Measurements from ENCODE around the gene FOXL2. TPM values are rescaled to one million over a fixed set of nuclear protein-coding genes. Genes with fewer than 3 reads are reported as not detected.

The FOXL2 gene
- total and polyA plus RNA-seq, 2 of the 13 experiments (the other 11 are each of a cell fraction or from before 2014, with no cell fraction given) = not detected

DNA sequence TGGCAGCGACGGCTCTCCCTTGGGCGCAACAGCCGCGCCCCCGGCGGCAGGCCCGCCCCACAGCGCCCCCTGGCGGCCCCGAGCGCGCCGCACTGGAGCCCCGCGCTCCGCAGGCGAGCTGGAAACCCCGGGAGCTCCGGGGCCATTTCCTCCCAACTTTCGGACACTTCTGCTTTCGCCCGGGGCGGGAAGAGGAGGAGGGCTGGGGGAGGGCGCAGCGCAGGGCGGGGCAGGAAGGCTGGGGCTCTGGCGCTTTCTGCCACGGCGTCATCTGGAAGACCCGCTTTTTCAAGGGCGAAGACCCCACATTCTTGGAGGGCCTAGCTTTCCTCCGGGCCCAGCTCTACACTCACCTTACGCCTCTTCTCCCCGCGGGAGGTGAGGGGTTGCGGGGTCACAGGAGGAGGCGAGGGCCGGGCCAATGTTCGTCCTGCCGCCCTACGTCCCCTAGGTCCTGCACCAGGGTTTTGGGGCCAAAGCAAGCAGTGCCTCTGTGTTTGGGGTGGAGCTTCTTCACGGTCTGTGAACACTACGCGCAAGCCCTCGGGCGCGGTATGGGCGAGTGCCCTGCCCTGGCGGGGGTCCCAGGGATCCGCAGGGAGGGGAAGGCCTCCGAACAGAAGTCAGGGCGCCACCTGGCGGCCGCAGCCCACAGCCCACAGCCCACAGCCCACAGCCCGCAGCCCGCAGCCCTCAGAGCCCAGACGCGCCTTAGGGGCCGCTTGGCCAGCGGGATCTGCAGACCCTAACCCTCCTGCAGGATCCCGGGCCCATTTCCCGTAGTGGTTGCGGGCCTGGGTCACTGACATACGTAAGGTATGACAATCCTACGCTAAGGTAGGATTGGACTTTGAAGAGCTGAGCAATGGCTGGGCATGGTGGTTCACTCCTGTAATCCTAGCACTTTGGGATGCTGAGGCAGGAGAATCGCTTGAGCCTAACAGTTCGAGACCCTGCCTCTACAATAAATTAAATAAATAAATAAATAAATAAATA is 31.1 kb downstream of the FOXL2 start (continued):
- TF ChIP-seq, protein P1, sequence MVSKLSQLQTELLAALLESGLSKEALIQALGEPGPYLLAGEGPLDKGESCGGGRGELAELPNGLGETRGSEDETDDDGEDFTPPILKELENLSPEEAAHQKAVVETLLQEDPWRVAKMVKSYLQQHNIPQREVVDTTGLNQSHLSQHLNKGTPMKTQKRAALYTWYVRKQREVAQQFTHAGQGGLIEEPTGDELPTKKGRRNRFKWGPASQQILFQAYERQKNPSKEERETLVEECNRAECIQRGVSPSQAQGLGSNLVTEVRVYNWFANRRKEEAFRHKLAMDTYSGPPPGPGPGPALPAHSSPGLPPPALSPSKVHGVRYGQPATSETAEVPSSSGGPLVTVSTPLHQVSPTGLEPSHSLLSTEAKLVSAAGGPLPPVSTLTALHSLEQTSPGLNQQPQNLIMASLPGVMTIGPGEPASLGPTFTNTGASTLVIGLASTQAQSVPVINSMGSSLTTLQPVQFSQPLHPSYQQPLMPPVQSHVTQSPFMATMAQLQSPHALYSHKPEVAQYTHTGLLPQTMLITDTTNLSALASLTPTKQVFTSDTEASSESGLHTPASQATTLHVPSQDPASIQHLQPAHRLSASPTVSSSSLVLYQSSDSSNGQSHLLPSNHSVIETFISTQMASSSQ (IDR thresholded peaks at IDR 0.05; ENCODE audit: low read depth) = no peak
- TF ChIP-seq, protein P1 (CRISPR knock-in tag; IDR thresholded peaks at IDR 0.05; ENCODE audit: borderline replicate concordance) = peak; percentile 48; the same call in 1 of the 2 replicates
- no peak for TF ChIP-seq HNRNPH1 (optimal IDR thresholded peaks at IDR 0.05; ENCODE audit: low read depth, low read length)
- TF ChIP-seq BCL6 (CRISPR knock-in tag; IDR thresholded peaks at IDR 0.05) = peak; percentile 44; the same call in 1 of the 2 replicates
- 0 out of 2 replicates have a peak, but pooled peaks have one; percentile 33 for TF ChIP-seq ZNF777 (CRISPR knock-in tag; IDR thresholded peaks at IDR 0.05)
- TF ChIP-seq SIN3B (IDR thresholded peaks at IDR 0.05; ENCODE audit: low read length) = no peak
- no peak; the same call in 1 of the 2 replicates for TF ChIP-seq MIER3 (CRISPR knock-in tag; IDR thresholded peaks at IDR 0.05; ENCODE audit: borderline replicate concordance)
- no peak for TF ChIP-seq ZSCAN30 (CRISPR knock-in tag; IDR thresholded peaks at IDR 0.05)
- TF ChIP-seq ZNF549 (CRISPR knock-in tag; IDR thresholded peaks at IDR 0.05) = no peak
- TF ChIP-seq CBFB (CRISPR knock-in tag; IDR thresholded peaks at IDR 0.05) = no peak
- TF ChIP-seq GZF1 (CRISPR knock-in tag; IDR thresholded peaks at IDR 0.05) = peak; percentile 72; the same call in 1 of the 2 replicates
- TF ChIP-seq RFX5 (IDR thresholded peaks at IDR 0.05; ENCODE audit: low read depth, low read length) = 0 out of 2 replicates have a peak, but pooled peaks have one; percentile 6
- TF ChIP-seq, protein P2, sequence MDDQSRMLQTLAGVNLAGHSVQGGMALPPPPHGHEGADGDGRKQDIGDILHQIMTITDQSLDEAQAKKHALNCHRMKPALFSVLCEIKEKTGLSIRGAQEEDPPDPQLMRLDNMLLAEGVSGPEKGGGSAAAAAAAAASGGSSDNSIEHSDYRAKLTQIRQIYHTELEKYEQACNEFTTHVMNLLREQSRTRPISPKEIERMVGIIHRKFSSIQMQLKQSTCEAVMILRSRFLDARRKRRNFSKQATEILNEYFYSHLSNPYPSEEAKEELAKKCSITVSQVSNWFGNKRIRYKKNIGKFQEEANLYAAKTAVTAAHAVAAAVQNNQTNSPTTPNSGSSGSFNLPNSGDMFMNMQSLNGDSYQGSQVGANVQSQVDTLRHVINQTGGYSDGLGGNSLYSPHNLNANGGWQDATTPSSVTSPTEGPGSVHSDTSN (CRISPR knock-in tag; IDR thresholded peaks at IDR 0.05; ENCODE audit: borderline replicate concordance) = no peak
- TF ChIP-seq JDP2 (CRISPR knock-in tag; IDR thresholded peaks at IDR 0.05; ENCODE audit: borderline replicate concordance) = no peak; the same call in 1 of the 2 replicates
- no peak for TF ChIP-seq REXO4 (CRISPR knock-in tag; IDR thresholded peaks at IDR 0.05; ENCODE audit: borderline replicate concordance)
- TF ChIP-seq, protein P3, sequence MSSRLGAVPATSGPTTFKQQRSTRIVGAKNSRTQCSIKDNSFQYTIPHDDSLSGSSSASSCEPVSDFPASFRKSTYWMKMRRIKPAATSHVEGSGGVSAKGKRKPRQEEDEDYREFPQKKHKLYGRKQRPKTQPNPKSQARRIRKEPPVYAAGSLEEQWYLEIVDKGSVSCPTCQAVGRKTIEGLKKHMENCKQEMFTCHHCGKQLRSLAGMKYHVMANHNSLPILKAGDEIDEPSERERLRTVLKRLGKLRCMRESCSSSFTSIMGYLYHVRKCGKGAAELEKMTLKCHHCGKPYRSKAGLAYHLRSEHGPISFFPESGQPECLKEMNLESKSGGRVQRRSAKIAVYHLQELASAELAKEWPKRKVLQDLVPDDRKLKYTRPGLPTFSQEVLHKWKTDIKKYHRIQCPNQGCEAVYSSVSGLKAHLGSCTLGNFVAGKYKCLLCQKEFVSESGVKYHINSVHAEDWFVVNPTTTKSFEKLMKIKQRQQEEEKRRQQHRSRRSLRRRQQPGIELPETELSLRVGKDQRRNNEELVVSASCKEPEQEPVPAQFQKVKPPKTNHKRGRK (CRISPR knock-in tag; IDR thresholded peaks at IDR 0.05) = no peak
- peak; percentile 55; the same call in 1 of the 2 replicates for TF ChIP-seq ZNF337 (CRISPR knock-in tag; IDR thresholded peaks at IDR 0.05; ENCODE audit: borderline replicate concordance, low read depth)
- TF ChIP-seq ZNF496 (CRISPR knock-in tag; IDR thresholded peaks at IDR 0.05; ENCODE audit: insufficient replicate concordance) = no peak
- TF ChIP-seq U2AF1 (optimal IDR thresholded peaks at IDR 0.05; ENCODE audit: low read depth, low read length) = no peak
- TF ChIP-seq ZNF850 (CRISPR knock-in tag; conservative IDR thresholded peaks at IDR 0.05) = no peak
- TF ChIP-seq ZNF891 (CRISPR knock-in tag; IDR thresholded peaks at IDR 0.05) = peak; percentile 26; the same call in 1 of the 2 replicates
